ENCODE results near the gene PDE3A. TPM values are rescaled to one million over a fixed set of nuclear protein-coding genes. Genes with fewer than 3 reads are reported as not detected.

PDE3A gene
- total and polyA plus RNA-seq, 4 donors = 1.5 to 15.8 (median 3.4) TPM

DNA sequence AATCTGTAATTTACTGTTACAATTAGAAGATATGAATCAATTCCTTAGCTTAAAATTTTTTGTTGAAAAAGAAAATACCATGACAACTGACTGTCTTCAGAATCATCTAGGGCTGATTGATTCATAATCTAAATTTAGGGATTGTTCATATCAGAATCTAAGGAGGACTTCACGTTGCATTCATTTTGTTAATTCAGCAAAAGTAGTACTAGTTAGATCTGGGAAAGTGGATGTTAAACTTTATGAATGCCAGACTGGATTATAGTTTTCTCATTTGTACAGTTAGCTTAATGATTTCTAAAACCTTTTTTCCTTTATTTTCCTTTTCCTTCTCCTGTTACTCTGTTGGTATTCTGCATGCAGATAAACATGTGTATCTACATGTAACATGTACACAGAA is 135.5 kb downstream of the PDE3A start:
- 1 to 90% methylated on average over 1 of the region's 1 CpG for WGBS, 2 donors
- DNase-seq = no peak
- no peaks in the 10 kb centered on the region for H3K36me3 ChIP-seq (ENCODE audit: control insufficient read depth in 4 of 4, insufficient read depth in 4 of 4, low read length in 4 of 4)

GRCh38 chr12:20505056-20505455 is 136.7 kb downstream of the PDE3A start:
- H3K9me3 ChIP-seq (ENCODE audit: control insufficient read depth in 4 of 4, insufficient read depth in 3 of 4, low read length in 3 of 4) = no peaks in the 10 kb centered on the region
- no peak for DNase-seq
- no peak overlapping the region for H3K4me3 ChIP-seq
- peak overlapping the region in 1 of 2 donors; percentile 45 for H3K27ac ChIP-seq (ENCODE audit: low read depth in 1 of 2, low read length in 1 of 2)
- no peak overlapping the region for H3K9ac ChIP-seq (ENCODE audit: insufficient read depth in 1 of 2, low read length in 2 of 2)
- peaks cover 0 to 18% (median 0%) of the 10 kb centered on the region in 5 donors for H3K4me1 ChIP-seq (ENCODE audit: control insufficient read depth in 5 of 5, insufficient read depth in 5 of 5, low read length in 5 of 5)
- H3K27me3 ChIP-seq (ENCODE audit: control insufficient read depth in 3 of 3, insufficient read depth in 3 of 3, low read length in 2 of 3) = no peaks in the 10 kb centered on the region
- H3K36me3 ChIP-seq (ENCODE audit: control insufficient read depth in 4 of 4, insufficient read depth in 4 of 4, low read length in 4 of 4) = no peaks in the 10 kb centered on the region
- no peak for ATAC-seq (ENCODE audit: insufficient read depth, low FRiP score)
- TF ChIP-seq, protein P1, sequence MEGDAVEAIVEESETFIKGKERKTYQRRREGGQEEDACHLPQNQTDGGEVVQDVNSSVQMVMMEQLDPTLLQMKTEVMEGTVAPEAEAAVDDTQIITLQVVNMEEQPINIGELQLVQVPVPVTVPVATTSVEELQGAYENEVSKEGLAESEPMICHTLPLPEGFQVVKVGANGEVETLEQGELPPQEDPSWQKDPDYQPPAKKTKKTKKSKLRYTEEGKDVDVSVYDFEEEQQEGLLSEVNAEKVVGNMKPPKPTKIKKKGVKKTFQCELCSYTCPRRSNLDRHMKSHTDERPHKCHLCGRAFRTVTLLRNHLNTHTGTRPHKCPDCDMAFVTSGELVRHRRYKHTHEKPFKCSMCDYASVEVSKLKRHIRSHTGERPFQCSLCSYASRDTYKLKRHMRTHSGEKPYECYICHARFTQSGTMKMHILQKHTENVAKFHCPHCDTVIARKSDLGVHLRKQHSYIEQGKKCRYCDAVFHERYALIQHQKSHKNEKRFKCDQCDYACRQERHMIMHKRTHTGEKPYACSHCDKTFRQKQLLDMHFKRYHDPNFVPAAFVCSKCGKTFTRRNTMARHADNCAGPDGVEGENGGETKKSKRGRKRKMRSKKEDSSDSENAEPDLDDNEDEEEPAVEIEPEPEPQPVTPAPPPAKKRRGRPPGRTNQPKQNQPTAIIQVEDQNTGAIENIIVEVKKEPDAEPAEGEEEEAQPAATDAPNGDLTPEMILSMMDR (IDR thresholded peaks at IDR 0.05; ENCODE audit: control extremely low read depth, extremely low read depth) = no peak

More for the DNA sequence above, 135.5 kb downstream of the PDE3A start:
- Histone ChIP-seq H3K9me3 (ENCODE audit: control insufficient read depth in 4 of 4, insufficient read depth in 3 of 4, low read length in 3 of 4) (no peaks in the 10 kb centered on the region), H3K27me3 (ENCODE audit: control insufficient read depth in 3 of 3, insufficient read depth in 3 of 3, low read length in 2 of 3) (no peaks in the 10 kb centered on the region), H3K4me3 (no peak overlapping the region), H3K9ac (ENCODE audit: insufficient read depth in 1 of 2, low read length in 2 of 2) (no peak overlapping the region), H3K27ac (ENCODE audit: low read depth in 1 of 2, low read length in 1 of 2) (no peak overlapping the region), H3K4me1 (ENCODE audit: control insufficient read depth in 5 of 5, insufficient read depth in 5 of 5, low read length in 5 of 5) (peaks cover 0 to 20% (median 0%) of the 10 kb centered on the region in 5 donors)
- TF ChIP-seq, protein P1 (IDR thresholded peaks at IDR 0.05; ENCODE audit: control extremely low read depth, extremely low read depth) = no peak
- ATAC-seq (ENCODE audit: insufficient read depth, low FRiP score) = no peak

DNA sequence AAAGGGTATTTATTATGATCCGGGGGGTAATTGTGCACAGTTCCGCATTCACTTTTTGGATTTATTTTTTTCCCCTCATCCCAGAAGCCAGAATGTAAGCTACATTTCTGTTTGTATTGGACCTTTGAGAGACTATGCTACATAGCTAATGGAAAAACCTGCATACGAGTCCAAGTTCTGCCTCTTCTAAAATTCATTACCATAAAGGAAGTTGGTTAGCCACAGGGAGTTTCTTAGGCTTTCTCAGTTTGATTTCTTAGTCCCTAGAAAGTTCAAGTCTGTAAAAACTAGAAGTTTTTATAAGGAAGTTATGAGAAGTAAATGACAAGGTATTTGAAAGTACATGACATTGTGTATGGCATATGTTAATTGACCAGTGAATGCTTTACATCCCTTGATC is 138.7 kb downstream of the PDE3A start:
- no peak overlapping the region for H3K27ac ChIP-seq (ENCODE audit: low read depth in 1 of 2, low read length in 1 of 2)
- ATAC-seq (ENCODE audit: insufficient read depth, low FRiP score) (no peak), DNase-seq (no peak)
- H3K9me3 ChIP-seq (ENCODE audit: control insufficient read depth in 4 of 4, insufficient read depth in 3 of 4, low read length in 3 of 4) = no peaks in the 10 kb centered on the region
- no peak overlapping the region for H3K4me3 ChIP-seq
- 69 to 82% methylated on average over 3 of the region's 3 CpGs for WGBS, 2 donors
- H3K36me3 ChIP-seq (ENCODE audit: control insufficient read depth in 4 of 4, insufficient read depth in 4 of 4, low read length in 4 of 4) = no peaks in the 10 kb centered on the region
- H3K9ac ChIP-seq (ENCODE audit: insufficient read depth in 1 of 2, low read length in 2 of 2) = no peak overlapping the region
- no peaks in the 10 kb centered on the region for H3K27me3 ChIP-seq (ENCODE audit: control insufficient read depth in 3 of 3, insufficient read depth in 3 of 3, low read length in 2 of 3)
- TF ChIP-seq, protein P1 (IDR thresholded peaks at IDR 0.05; ENCODE audit: control extremely low read depth, extremely low read depth) = no peak
- peaks cover 0 to 28% (median 0%) of the 10 kb centered on the region in 5 donors for H3K4me1 ChIP-seq (ENCODE audit: control insufficient read depth in 5 of 5, insufficient read depth in 5 of 5, low read length in 5 of 5)

GRCh38 chr12:20507711-20508110 is 139.4 kb downstream of the PDE3A start:
- peaks cover 0 to 27% (median 0%) of the 10 kb centered on the region in 5 donors for H3K4me1 ChIP-seq (ENCODE audit: control insufficient read depth in 5 of 5, insufficient read depth in 5 of 5, low read length in 5 of 5)
- WGBS, 2 donors = 67 to 73% methylated on average over 4 of the region's 4 CpGs

More at GRCh38 chr12:20507711-20508110, 139.4 kb downstream of the PDE3A start:
- TF ChIP-seq, protein P1 (IDR thresholded peaks at IDR 0.05; ENCODE audit: control extremely low read depth, extremely low read depth) = no peak
- no peak overlapping the region for H3K4me3 ChIP-seq
- H3K9me3 ChIP-seq (ENCODE audit: control insufficient read depth in 4 of 4, insufficient read depth in 3 of 4, low read length in 3 of 4) = no peaks in the 10 kb centered on the region
- peak overlapping the region in 1 of 2 donors; percentile 27 for H3K27ac ChIP-seq (ENCODE audit: low read depth in 1 of 2, low read length in 1 of 2)
- DNase-seq (no peak), ATAC-seq (ENCODE audit: insufficient read depth, low FRiP score) (no peak)
- H3K36me3 ChIP-seq (ENCODE audit: control insufficient read depth in 4 of 4, insufficient read depth in 4 of 4, low read length in 4 of 4) = no peaks in the 10 kb centered on the region
- H3K27me3 ChIP-seq (ENCODE audit: control insufficient read depth in 3 of 3, insufficient read depth in 3 of 3, low read length in 2 of 3) = no peaks in the 10 kb centered on the region
- no peak overlapping the region for H3K9ac ChIP-seq (ENCODE audit: insufficient read depth in 1 of 2, low read length in 2 of 2)

Data from lung (tissue), 12 donors.